Suprapubic skin (tissue), 3 donors: Measurements from ENCODE around the gene NEK6.

Experiments used
- EP300 ChIP-seq: sonication (generic); formaldehyde crosslinking; IDR thresholded peaks from one replicate; pipeline ENCODE4 v1.6.1; 2017; ENCODE audit warnings: antibody characterized with exemption
- POLR2A ChIP-seq, 2 donors: fragments of 450-650 bp; IDR thresholded peaks; one replicate each; pipeline ENCODE4 v1.6.1; 2017; ENCODE audit warnings: antibody characterized with exemption in 2 of 2, mild to moderate bottlenecking in 2 of 2, moderate library complexity in 2 of 2
- TF ChIP-seq, protein P1 (sequence below), 2 donors: fragments of 200-600 bp in 1 of 2; fragments of 450-650 bp in 1 of 2; sonication (generic) in 1 of 2; IDR thresholded peaks; one replicate each; pipeline ENCODE4 v1.5.1; 2016 to 2019; ENCODE audit warnings: antibody characterized with exemption in 2 of 2, mild to moderate bottlenecking in 1 of 2, moderate library complexity in 1 of 2

DNA sequence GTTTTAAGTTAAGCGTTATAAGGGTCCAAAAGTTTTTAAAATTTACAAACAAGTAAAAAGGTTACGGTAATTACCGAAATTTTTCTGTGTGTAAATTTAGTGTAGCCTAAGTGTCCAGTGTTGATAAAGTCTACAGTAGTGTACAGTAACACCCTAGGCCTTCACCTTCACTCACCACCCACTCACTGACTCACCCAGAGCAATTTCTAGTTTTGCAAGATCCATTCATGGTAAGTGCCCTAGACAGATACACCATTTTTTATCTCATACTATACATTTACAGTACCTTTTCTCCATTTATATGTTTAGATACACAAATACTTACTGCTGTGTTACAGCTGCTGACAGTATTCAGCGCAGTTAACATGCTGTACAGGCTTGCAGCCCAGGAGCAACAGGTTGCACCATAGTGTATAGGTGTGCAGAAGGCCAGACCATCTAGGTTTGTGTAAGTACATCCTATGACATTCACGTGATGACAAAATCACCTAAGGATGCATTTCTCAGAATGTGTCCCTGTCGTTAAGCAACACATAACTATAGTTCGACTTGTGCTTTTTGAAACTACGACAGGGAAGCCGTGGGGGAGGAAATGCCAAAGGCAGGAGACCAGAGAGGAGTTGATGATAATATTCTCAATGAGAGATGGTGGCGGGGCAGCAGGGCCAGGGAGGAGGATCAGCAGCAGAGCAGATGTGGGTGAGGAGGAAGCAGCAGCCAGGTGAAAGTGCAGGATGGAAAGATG is 108.9 kb downstream of the NEK6 start:
- TF ChIP-seq, protein P1, sequence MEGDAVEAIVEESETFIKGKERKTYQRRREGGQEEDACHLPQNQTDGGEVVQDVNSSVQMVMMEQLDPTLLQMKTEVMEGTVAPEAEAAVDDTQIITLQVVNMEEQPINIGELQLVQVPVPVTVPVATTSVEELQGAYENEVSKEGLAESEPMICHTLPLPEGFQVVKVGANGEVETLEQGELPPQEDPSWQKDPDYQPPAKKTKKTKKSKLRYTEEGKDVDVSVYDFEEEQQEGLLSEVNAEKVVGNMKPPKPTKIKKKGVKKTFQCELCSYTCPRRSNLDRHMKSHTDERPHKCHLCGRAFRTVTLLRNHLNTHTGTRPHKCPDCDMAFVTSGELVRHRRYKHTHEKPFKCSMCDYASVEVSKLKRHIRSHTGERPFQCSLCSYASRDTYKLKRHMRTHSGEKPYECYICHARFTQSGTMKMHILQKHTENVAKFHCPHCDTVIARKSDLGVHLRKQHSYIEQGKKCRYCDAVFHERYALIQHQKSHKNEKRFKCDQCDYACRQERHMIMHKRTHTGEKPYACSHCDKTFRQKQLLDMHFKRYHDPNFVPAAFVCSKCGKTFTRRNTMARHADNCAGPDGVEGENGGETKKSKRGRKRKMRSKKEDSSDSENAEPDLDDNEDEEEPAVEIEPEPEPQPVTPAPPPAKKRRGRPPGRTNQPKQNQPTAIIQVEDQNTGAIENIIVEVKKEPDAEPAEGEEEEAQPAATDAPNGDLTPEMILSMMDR (IDR thresholded peaks at IDR 0.05), result no peak
- no peak for TF ChIP-seq POLR2A (IDR thresholded peaks at IDR 0.05)
- TF ChIP-seq EP300, result no peak
